ENCODE results near the gene BTBD10.

BTBD10 gene

GRCh38 chr11:13462901-13463778 is at the start of gene BTBD10:
Gene BTBD10, minus strand, starts transcription at chr11:13463222. Its CDS starts 18,098 bp downstream, at chr11:13445124.
- DNase-seq: peak; percentile 85 to 91

GRCh38 chr11:13503393-13503792 is 40.4 kb upstream of the BTBD10 start:
- no peak for DNase-seq

- DNase-seq: no peak
Observed at GRCh38 chr11:13502492-13502891, 39.5 kb upstream of the BTBD10 start.

DNA sequence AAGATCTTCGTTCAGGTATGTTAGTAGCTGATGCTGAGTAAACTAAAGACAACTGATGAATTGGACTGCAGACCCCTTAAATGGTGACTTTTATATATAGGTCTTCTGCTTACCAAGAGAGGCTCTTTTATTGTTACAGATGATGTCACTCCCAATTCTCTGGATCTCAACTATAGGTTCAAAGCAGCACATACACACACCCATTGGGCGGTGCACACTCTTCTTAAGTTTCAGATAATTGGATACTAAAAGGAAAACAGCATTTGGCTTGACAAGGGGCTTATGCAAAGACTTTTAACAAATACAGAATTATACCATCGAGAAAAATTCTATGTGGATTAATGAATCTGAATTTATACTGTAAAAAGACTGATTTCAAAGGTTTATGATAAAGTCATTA is 32.9 kb upstream of the BTBD10 start, which contains the start of gene PTH:
PTH (minus strand) TSS at position 69 of the 400 bp plus-strand sequence. CDS start 3,142 bp downstream, outside the sequence.
- DNase-seq: no peak

- no peak for DNase-seq
Observed at GRCh38 chr11:13494051-13494450, 31.0 kb upstream of the BTBD10 start.

GRCh38 chr11:13487661-13488030 is 24.6 kb upstream of the BTBD10 start:
- no peak for DNase-seq

GRCh38 chr11:13486926-13487660 is 24.1 kb upstream of the BTBD10 start:
- DNase-seq: no peak

DNA sequence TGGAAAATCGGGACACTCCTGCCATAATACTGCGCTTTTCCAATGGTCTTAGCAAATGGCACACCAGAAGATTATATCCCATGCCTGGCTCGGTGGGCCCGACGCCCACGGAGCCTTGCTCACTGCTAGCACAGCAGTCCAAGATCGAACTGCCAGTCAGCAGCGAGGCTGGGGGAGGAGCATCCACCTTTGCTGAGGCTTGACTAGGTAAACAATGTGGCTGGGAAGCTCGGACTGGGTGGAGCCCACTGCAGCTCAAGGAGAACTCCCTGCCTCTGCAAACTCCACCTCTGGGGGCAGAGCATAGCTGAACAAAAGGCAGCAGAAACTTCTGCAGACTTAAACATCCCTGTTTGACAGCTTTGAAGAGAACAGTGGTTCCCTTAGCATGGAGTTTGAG is 17.2 kb upstream of the BTBD10 start:
- no peak for DNase-seq

DNA sequence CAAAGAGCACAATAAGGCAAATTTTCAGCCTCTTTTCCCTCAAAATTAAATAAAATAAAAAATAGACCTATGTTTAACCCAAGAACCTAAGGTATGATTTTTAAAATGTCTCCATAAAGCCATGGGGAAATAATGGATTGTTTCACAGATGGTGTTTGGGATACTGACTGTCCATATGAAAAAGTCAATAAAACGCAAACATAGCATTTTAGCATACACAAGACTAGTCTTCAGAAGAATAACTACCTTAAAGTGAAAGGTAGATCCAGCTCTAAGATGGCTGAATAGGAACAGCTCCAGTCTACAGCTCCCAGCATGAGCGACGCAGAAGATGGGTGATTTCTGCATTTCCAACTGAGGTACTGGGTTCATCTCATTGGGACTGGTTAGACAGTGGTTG is 16.7 kb upstream of the BTBD10 start:
- DNase-seq: no peak

GRCh38 chr11:13475091-13475490 is 12.1 kb upstream of the BTBD10 start:
- DNase-seq: no peak

GRCh38 chr11:13473013-13473722 is 10.1 kb upstream of the BTBD10 start:
- DNase-seq: no peak

DNA sequence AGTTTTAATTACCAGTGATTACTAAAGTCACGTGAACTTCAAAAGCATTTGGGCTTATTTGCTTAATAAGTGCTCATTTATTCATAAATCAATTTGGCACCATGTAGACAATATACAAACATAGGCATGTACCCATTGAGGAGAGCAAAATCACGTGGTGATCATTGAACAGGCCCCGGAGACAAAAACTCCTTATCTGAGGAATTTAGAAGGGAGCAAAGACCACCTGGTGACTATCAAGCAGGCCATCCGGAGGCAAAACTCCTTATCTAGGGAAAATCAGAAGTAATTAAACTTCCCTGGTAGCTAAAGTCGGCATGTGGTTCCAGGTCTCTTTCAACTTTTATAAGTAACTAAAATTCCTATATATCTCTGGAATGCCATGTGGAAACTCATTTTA is 5.7 kb upstream of the BTBD10 start:
- no peak for DNase-seq

DNA sequence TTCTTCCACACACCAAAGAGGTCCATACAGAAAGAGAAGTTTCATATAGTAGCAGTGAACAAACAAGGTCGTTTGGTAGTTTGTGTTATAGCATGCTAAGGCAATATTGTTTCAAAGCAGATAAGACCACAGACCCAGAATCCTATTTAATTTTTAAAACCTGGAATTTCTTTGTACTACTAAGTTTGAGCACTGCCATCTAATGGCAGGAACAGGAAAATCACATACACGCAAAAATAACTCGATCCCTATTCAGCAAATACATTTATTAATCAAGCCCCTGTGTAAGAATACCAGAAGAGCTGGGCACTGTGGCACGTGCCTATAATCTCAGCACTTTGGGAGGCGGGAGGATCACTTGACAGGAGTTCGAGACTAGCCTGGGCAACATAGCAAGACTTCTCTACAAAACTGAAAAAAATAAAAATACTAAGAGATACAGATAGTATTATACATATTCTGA is 2.9 kb upstream of the BTBD10 start:
- peak; percentile 53 to 68 for DNase-seq

DNA sequence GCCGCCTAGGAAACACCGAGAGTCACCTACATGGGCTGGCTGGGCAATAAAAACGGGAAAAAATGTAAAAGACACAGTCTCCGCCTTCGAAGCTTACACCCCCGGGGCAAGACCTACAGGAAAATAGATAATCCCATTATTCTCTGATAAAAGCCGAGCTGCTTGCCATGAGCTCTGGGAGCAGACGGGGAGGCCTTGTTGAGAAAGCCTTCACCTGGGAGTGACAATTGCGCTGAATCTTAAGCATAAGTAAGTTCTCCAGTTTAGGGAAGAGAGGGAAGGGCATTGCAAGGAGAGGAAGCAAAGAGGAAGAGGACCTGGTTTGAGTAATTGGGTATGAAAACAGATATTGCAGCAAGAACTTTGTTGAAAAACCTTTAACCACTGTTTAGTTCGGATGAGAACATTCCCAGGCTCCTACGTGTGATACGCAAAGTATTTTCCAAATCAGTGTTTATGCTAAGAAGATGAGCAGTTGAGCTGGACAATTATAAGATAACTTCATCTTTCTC is 813 bp upstream of the BTBD10 start:
- DNase-seq: peak in 1 of 2 experiments; percentile 46

DNA sequence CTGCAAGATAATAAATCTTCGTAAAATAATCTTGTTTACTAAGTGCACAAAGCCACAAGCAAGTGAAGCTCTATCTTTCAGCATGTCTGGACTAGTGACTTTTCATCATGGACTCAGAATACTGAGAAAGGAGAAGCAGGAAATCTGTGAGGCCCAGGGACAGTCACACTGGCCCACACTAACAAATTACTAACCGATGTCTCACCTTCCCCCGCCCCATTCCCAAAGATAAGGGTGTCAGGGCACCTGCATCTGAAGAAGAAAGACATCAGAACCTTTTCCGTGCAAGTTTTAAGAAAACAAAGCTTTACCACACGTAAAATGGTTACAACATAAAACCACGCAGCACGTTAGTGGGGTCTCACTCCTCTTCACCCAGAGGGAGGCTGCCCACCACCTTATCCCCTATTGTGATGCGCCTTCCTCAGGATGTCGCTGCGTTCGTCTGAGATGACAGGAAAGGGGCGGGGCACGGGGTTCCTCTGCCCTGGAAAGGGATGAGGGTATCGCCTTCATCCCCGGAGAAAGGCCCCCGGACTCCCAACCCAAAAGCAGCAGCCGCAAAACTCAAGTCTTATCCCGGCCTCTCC is 616 bp downstream of the BTBD10 start:
- DNase-seq: peak; percentile 55 to 63

DNA sequence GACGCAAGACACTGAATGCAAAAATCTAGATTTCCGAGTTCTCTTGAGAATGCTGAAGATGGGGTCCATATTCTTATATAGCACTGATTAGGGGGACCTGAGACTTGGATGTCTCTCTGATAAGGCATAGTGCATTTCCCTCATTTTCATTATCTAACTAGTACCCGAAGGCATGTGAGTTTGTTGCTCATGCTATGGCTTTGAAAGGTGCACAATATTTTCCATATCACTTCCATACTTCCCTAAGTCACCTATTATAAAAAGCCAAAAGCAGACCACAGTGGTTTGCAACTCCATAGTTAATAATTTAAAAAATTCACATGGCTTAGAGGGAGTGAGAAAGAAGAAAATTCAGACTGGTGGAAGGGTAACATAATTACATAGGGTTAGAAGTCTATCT is 1.7 kb downstream of the BTBD10 start:
- DNase-seq: no peak

GRCh38 chr11:13450832-13451397 is 12.1 kb downstream of the BTBD10 start:
- DNase-seq: no peak

DNA sequence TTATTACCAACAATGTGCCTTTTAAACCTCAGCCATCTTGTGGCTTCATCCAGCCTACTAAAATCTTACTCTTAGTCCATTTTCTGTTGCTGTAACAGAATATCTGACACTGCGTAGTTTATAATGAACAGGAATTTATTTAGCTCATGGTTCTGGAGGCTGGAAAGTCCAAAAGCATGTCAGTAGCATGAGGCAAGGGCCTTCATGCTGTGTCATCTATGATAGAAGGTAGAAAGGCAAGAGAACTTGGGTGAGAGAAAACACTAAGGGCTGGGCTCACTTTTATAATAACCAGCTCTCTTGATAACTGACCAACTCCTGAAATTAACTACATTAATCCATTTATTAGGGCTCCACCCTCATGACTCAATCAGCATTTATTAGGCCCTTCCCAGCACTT is 13.5 kb downstream of the BTBD10 start:
- DNase-seq: no peak

DNA sequence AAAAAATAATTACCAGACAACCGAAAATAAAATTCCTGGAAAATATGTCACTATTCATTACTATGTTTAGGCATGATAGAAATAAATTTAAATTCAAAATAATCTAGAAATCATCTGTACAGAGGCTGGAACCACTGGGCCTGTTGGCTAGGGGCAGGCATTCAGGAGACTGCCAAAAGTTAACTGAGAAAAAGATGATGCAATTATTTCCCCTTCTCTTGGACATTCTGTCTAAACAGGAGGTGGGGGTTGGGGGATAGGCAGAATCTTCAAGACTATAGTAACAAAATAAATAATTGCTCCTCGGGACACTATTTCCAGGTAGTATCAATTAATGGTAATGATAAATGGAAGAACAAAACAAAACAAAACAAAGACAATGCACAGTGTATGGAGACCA is 14.1 kb downstream of the BTBD10 start:
- DNase-seq: peak; percentile 25 to 53

GRCh38 chr11:13446444-13446843 is 16.6 kb downstream of the BTBD10 start:
- DNase-seq: no peak

- no peak for DNase-seq
Observed at GRCh38 chr11:13445588-13445987, 17.4 kb downstream of the BTBD10 start.

All from Kasumi-1 (cell line).